ENCODE measurements around the gene TXNIP.
"Not testable (repeated sequence)": the region's sequence is repeated elsewhere in the genome, so short reads cannot be mapped to it uniquely, and the experiment has no call there.

TXNIP gene, protein sequence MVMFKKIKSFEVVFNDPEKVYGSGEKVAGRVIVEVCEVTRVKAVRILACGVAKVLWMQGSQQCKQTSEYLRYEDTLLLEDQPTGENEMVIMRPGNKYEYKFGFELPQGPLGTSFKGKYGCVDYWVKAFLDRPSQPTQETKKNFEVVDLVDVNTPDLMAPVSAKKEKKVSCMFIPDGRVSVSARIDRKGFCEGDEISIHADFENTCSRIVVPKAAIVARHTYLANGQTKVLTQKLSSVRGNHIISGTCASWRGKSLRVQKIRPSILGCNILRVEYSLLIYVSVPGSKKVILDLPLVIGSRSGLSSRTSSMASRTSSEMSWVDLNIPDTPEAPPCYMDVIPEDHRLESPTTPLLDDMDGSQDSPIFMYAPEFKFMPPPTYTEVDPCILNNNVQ

GRCh38 chr1:145996433-145997015 lies at the start of gene TXNIP:
Gene TXNIP, minus strand, starts transcription at chr1:145996579. Its CDS starts 313 bp downstream, at chr1:145996266.
- peak; percentile 99 for DNase-seq

- no peak for DNase-seq
Observed at GRCh38 chr1:146039844-146040194, 43.4 kb upstream of the TXNIP start.

- DNase-seq, result peak; percentile 78
Observed at GRCh38 chr1:146036965-146037646, 40.7 kb upstream of the TXNIP start.

- no peak for DNase-seq
Observed at GRCh38 chr1:146036241-146036964, 40.0 kb upstream of the TXNIP start.

DNA sequence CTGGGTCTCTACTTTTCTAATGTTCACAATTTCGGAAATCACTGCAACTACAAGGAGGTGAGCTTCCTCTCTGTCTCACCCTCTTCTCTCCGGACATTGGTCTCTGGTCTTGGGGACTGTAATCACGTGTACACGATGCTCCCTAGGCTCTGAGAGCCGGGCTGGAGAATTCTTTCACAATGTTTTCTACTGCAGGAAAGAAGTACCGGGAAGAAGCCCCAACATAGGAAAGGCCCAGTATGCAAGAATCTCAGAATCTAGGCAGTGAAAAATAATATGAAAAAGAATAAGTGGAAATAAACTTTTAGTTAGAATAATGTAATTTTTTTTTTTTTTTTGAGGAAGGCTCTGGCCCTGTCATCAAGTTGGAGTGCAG lies 38.7 kb upstream of the TXNIP start:
- DNase-seq, result no peak

- DNase-seq, result no peak
Observed at GRCh38 chr1:146032631-146033219, 36.3 kb upstream of the TXNIP start.

DNA sequence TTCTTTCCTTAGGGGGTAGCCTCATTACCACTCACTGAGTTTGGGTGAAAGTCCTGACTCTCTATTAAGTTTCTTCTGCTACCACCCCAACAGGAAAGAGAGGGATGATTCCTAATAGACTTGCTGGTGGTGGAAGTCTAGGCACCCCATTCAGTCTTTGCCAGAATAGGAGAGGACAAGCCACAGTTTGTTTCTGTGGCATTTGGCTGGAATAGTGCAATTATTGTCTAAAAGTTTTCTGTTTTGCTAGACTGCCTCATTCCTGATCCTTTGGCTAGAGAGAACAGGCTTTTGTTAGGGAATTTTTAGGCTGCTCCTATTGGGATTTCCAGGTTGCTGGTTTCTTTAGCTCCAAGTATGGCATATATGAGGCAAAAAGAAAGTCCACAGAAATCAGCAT lies 35.1 kb upstream of the TXNIP start:
- no peak for DNase-seq

GRCh38 chr1:146029117-146029516 lies 32.7 kb upstream of the TXNIP start:
- DNase-seq, result no peak

DNA sequence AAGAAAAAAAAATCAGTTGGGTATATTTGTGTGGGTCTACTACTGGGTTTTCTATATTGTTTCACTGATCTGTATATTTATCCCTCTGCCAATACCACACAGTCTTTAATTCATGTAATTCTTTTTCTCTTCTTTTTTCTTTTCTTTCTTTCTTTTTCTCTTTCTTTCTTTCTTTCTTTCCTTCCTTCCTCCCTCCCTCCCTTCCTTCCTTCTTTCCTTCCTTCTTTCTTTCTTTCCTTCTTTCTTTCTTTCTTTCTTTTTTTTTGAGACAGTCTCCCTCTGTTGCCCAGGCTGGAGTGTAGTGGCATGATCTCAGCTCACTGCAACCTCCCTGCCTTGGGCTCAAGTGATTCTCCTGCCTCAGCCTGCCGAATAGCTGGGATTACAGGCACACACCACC lies 30.3 kb upstream of the TXNIP start:
- not testable (repeated sequence) for DNase-seq

DNA sequence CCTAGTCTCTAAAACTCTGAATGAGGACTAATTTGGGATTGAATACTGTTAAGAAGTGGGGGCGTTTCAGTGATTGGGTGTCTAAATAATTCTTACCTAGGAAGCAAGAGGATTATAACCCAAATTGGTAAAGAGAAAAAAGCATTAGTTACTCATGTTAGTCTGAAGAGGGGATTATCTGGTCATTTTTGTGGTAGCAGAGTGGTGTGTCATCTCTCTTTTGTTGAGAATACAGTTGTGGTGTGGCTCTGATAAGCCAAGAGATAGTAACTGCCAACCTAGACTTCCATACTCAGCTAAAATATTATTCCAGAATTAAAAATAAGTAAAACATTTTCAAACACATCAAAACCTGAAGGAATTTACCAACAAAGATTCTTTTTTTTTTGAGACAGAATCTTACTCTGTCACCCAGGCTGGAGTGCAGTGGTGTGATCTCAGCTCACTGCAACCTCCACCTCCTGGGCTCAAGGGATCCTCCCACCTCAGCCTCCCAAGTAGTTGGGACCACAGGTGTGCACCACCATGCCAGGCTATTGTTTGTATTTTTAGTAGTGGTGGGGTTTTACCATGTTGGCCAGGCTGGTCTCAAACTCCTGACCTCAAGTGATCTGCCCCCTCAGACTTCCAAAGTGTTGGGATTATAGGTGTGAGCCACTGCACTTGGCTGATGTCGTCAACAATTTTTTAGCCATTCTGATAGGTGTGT lies 29.6 kb upstream of the TXNIP start:
- not testable (repeated sequence) for DNase-seq

DNA sequence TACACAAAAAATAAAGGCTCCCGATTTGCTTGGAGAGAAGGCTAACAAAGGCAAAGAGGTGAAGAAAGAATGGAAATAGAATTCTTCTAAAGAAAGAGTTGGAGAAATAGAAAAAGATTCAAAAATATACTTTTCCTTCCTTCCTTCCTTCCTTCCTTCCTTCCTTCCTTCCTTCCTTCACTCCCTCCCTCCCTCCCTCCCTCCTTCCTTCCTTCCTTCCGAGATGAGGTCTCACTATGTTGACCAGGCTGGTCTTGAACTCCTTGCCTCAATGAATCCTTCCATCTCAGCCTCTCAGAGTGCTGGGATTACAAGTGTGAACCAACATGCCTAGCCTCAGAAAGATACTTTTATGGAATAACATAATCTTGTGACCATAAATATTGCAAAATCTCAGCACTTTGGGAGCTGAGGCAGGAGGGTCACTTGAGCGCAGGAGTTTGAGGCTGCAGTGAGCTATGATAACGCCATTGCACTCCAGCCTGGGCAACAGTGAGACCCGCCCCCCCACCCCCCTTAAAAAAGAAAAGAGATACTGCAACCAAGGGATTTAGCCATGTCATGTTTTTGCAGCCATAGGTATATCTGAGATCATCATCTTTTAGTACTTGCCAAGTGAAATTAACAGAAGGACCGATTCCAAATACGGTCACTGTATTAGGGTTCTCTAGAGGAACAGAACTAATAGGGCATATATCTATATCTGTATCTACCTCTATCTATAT lies 26.2 kb upstream of the TXNIP start:
- no peak for DNase-seq

GRCh38 chr1:146021622-146022402 lies 25.4 kb upstream of the TXNIP start, which contains the start of gene HJV:
Gene HJV, minus strand, starts transcription at chr1:146021735. Its CDS starts 1,504 bp downstream, at chr1:146020231.
- no peak for DNase-seq

- DNase-seq, result no peak
Observed at GRCh38 chr1:146021050-146021445, 24.7 kb upstream of the TXNIP start.

GRCh38 chr1:146020058-146021049 lies 24.0 kb upstream of the TXNIP start:
- DNase-seq, result no peak

- DNase-seq, result no peak
Observed at GRCh38 chr1:146019231-146020057, 23.1 kb upstream of the TXNIP start.

DNA sequence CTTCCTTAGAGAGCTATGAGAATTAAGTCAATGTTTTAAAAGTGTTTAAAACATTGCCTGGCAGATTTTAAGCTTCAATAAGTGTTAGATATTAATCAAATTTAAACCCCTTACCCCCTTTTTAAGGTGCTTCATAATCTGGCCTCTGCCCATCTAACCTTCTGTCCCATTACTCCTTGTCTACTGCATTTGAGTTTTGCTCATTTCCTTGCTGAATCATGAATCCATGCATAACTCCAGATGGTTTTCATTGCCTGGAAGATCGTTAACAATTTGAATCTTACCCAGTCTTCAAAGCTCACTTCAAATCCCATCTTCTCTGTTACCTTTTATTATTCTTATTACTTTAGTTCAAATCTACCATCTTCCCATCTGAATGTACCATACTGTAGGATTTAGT lies 20.5 kb upstream of the TXNIP start:
- DNase-seq, result no peak

DNA sequence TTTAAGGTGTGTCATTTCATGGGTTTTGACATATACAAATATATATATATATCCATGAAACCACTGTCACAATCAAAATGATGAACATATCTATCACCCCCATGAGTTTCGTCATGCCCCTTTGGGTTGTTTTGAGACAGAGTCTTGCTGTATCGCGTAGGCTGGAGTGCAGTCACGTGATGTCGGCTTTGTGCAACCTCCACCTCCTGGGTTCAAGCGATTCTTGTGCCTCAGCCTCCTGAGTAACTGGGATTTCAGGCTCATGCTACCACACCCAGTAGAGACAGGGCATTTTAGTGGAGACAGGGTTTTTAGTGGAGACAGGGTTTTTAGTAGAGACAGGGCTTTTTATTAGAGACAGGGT lies 17.2 kb upstream of the TXNIP start:
- DNase-seq, result no peak

DNA sequence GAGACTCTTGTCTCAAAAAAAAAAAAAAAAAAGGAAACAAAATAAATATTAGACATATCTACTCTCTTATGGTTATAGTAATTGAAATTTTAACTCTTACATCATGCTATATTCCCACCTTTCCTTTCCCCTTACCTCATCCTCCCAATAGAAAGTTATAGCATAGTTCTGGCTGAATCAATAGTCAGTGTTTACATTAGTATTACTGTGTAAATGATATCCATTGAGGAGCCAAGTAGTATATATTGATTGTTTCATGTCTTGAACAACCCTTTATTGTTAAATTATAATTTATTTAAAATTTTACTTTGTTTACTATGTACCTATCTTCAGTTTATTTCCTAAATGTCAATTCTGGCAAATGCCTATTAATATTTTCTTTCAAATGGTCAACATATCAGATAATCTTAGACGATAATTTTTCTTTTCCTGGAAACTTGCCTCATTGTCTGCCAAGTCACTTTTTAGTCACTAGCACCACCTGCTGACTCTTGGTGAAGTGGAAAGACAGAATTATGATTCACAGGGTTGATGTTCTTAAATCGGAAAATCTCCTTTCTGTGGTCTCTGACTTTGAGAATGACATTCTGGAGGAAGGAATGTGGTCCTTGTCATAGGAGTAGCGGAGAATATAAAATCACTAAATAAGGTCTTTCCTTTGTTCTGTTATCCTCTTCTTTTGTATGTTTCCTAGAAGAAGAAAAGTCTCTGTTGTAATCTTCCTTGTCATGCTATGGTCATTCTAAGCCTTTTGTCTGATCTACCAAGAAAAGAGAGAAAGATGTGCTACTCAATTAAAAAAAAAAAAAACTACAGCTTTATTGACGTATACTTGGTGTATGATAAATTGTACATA lies 16.6 kb upstream of the TXNIP start:
- DNase-seq, result no peak

All from NCI-H2107 (cell line).